Stimulated activated CD8-positive, alpha-beta memory T cell treated with anti-CD3 and anti-CD28 coated beads, Interleukin-4, amount 100 ng/mL, for 1 hour (primary cell): Measurements from ENCODE around the gene HOXB6.

Source experiments
- DNase-seq, 2 donors: peaks; one replicate each; pipeline ENCODE4 v3.0.0-alpha.2; 2020; ENCODE audit warnings: low read depth in 2 of 2, low spot score in 1 of 2

HOXB6 gene

DNA sequence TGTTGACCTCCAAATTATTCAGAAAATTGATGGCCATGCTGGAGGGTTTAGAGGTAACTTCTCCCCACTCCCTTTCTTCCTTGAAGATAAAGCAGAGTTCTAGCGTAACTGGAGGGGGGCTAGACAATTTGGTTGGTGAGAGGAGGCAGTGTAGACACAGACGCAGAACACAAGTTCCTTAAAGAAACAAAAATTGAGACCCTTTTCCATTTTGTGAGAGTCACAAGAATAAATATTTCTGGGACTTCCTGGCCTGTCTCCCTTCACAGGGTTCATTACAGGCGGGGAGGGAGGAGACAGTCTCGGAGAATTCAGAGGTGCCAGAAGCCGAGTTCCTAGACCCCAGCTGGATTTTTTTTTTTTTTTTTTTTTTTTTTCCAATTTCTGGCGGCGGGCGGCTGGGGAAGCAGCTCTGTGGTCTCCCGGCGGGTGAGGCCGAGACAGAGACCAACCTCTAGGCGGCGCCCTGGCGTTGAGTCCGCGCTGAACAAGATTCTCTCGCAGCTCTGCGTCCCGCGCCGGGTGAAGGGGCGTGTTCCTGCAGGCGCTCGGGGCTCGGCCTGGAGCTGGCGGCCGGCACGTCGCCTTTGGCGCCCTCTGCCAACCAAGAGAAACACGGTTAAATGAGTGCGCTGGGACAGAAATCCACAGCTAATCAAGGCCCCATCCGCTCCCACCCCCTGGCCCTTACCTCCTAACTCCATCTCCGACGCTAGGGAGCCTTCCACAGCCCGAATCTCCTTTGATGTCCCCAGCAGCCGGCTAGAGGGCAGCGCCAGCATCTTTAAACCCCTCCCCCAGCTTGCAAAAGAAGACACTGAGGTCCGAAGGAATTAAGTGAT lies 31.6 kb upstream of the HOXB6 start:
- DNase-seq: peak; percentile 30 to 36

- no peak for DNase-seq
Observed at GRCh38 chr17:48634493-48635208, 29.9 kb upstream of the HOXB6 start.

DNA sequence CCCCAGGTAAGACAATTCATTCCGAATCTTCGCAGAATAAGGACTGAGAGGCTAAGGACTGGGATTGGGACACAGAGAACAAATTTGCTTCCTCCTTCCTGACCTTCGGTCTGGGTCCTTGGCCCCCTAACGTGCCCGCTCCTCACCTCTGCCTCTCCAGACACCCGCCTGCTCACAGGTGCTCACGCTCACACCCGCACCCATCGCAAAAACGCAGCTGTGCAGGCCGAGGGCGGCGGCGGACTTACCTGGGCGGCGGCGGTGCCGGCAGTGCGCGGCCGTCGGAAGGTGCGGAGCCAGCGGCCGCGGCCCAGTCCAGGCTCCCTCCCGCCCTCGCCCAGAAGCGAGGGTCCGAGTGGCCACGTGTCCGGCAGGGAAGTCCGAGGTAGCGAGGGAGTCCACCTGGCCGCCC lies 28.5 kb upstream of the HOXB6 start:
- no peak for DNase-seq

DNA sequence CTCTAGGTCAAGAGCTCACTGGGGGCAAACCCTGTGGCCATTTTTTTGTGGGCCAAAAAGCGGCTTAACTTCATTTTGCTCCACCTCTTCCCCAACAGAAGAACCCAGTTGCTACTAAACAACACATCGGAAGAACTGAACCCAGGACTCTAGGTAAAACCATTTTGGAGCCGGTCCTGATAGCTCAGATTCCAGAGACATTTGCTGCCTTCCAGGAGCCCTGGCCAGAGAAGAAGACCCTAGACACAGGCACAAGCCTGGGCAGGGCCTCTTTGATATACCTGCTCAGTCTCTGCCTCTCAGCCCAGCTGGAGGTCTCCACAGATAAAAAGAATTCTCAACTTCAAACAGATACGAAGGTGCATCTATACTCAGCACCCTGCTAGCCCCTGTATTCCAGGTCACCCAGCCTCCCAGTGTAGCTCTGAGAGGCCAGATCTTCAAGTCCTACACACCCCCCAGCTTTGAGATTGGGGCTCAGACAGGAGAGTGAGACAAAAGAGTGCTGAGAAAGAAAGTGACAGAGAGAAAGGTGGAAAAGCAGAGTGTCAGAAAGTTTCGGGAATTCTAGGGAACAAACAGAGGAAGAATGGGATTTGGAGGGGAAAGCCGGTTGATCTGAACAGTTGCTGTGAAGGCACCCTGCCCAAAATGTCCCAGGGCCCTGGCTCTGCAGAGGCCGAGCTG lies 27.9 kb upstream of the HOXB6 start:
- DNase-seq: no peak

DNA sequence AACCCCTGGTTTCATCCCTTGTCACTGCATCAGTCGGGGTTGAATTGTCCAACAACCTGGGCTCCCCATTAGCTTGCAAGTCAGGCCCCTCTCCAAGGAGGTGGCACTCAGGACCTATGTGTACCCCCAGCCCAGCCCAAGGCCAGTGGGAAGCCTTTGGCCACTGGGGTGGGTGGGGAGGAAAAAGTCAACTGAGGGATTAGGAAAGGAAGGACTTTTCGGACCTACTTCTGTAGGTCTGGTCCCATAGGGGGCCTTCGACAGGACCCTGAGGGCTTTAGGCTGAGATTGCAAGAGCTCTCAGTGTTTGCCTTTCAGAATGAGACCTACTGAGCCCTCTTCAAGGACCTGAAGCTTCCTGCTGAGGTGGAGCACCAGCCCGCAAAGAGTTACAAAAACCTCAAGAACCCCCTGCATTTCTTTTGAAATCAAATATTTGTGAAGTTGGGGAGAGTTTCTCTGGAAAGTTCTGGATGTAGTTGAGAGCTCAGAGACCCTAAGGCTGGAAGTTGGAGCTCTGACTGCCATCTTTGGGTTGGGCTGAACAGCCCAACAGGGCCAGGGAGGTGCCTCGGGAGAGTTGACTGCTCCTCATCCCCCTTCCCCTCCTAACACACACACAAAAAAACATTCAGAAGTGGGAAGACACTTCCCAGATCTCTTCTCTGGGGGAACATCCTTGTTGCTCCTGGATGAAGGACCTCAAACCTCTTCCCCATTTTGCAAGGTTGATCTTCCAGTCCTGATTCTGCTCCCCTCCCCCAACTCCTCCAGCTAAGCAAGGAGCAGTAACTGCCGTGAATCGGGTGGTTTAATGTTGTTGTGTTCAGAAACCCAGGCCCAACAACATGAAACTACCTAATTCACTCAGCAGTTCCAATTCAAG lies 27.1 kb upstream of the HOXB6 start:
- DNase-seq: no peak

DNA sequence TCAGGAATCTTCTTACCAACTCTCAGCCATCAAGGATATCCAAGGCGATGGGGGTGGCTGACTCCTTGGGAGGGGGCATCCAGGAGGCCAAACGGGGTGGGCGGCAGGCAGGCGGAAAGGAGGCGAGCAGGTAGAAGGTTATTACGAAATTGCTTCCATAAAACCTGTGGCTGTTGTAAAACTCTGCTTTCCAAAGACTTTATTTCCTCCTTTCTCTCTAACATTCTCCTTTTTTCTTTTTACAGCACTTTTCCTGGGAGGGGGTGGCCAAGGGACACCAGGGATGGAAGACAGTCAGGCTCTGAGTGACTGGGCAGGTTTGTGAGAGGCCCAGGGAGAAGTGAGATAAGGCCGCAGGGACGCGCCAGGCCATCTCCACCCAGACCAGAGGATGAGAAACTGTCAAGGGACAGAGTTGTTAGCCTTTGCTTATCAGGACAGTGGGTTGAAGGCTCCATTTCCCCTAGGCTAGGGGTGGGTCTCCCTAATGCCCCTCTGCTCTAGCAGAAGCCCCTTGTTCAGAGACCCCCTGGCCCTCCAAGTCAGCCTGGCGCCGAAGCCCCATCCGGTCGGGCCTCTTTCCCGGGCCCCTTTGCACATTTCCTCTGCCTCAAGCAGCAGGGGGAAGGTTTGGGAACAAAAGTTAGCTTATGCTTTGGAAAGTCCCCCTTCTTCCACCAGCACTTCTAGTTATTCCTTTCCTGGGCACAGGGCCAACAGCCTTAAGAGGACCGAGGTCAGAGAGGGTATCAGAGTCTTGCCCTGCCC lies 26.3 kb upstream of the HOXB6 start:
- DNase-seq: no peak

- DNase-seq: no peak
Observed at GRCh38 chr17:48630009-48630924, 25.5 kb upstream of the HOXB6 start.

GRCh38 chr17:48629411-48629759 lies 24.6 kb upstream of the HOXB6 start:
- DNase-seq: no peak

GRCh38 chr17:48628649-48629410 lies 24.0 kb upstream of the HOXB6 start:
- no peak for DNase-seq

- no peak for DNase-seq
Observed at GRCh38 chr17:48627623-48628521, 23.1 kb upstream of the HOXB6 start.

DNA sequence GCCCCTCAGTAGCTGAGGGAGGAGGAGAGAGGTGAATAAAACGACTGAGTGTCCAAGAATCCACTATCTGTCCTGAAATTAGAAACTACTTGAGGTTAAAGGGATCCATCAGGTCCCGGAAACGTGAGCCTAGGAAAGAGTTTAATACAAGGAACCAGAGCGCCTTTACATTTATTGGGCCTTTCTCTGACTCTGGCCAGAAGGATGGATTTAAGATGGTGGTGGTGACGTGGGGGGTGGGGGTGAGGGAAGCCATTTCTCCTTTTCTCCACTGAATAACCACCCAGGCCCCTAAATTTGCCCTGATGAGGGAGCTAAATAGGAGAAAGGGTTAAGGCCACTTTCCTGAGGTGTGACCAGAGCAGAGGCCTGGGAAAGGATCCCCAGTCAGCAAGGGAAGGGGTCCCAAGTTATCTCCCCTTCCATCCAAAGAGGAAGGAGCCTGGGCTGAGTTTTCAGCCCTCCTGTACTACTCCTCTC lies 22.4 kb upstream of the HOXB6 start:
- DNase-seq: no peak

GRCh38 chr17:48626245-48627117 lies 21.7 kb upstream of the HOXB6 start, which contains the start of gene HOXB9:
TSS of gene HOXB9 (minus strand) at chr17:48626358. CDS start at chr17:48626269, 89 bp downstream.
- DNase-seq: no peak

DNA sequence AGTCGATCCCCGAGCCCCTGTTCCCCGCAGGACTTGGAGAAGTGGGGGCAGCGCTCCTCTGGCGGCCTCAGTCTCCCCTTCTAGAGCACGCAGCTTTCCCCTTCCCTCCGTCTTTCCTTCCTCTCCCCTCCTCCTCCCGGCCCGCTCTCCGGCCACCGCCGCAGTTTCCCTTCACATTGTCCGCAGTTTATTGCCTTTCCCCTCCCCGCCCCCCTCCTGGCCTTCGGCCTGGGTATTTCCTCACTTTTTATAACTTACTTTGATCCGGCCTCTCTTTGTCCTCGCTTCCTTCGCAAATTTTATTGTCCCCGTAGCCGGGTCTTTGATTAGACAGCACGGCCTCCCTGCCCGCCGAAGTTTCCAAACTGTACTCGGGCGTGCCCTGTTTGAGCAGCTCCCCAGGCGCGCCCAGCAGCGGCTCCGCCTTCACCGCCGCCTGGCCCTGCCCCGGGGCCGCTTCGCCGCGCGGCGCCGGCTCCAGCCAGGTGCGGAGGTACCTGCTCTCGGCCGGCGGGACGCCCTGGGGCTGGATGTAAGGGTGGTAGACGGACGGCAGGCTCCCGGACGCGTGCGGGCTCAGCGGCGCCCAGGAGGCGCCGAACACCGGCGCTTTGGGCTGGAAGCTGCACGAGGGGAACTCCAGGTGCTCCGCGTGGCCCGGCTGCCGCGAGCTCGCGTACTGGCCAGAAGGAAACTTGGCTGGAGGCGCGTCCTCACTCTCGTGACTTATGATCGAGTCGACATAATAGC lies 20.9 kb upstream of the HOXB6 start:
- no peak for DNase-seq

DNA sequence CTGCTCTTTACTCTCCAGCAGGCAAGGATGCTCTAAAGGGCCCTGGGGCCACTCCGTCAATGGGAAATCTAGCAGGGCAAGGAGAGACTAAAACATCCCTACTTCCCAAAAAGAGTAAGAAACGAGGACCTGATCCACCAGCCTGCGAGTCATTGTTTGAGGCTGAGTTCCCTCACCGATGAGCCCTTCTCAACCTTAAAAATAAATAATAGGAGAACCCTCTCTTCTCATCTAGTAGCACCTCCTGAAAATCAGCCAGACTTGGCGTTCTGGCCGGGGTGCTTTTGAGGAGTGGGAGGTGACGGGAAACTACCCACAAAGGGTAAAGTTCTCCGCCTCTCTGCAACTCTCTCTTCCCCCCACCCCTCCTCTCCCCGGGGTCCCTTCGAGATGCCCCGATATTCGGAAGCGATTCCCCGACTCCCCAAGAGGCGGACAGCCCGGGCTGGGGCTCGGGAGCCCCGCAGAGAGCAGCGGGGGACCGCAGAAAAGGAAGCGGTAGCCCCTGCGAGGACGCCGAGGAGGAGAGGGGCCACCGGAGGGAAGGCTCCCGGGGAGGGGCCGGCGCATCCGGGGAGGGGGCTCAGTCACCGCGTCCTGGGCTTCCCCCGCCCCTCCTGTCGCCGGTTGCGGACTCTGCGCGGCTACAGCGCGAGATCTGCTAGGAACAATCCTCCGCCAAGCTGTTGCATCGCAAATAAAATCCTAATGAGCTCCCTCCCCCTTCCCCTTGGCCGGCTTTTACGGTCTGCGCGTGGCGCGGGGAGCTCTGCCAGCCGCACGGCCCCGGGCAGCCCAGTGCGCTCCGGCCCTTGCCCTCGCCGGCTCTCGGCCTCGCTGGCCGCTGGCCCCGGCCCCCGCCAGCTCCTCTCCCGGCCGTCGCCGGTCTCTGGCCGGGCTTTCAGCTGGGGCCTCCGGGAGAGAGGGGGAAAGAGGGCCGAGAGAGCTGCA lies 20.0 kb upstream of the HOXB6 start:
- no peak for DNase-seq
